GM12872 (cell line): Measurements from ENCODE around the gene OR2G2.

Source experiments
- CTCF ChIP-seq: IDR thresholded peaks from 3 replicates; pipeline ENCODE4 v1.5.1; 2011; ENCODE audit warnings: low read depth, mild to moderate bottlenecking, low read length, moderate library complexity; ENCODE audit not compliant: insufficient read depth

Gene OR2G2

GRCh38 chr1:247551721-247552120 lies 36.4 kb upstream of the OR2G2 start:
- TF ChIP-seq CTCF, result no peak

GRCh38 chr1:247552231-247552630 lies 35.9 kb upstream of the OR2G2 start:
- no peak for TF ChIP-seq CTCF

- TF ChIP-seq CTCF, result no peak
These were observed 30.1 kb upstream of the OR2G2 start for GRCh38 chr1:247557926-247558674.

GRCh38 chr1:247561711-247562110 lies 26.4 kb upstream of the OR2G2 start:
- TF ChIP-seq CTCF, result no peak

- TF ChIP-seq CTCF, result no peak
These were observed 26.0 kb upstream of the OR2G2 start for GRCh38 chr1:247562198-247562597.

- no peak for TF ChIP-seq CTCF
These were observed 13.9 kb upstream of the OR2G2 start for GRCh38 chr1:247574236-247574635.

- TF ChIP-seq CTCF, result no peak
These were observed 13.5 kb upstream of the OR2G2 start for GRCh38 chr1:247574664-247575063.

- peak; percentile 34; the same call in 2 of the 3 replicates for TF ChIP-seq CTCF
These were observed 11.6 kb upstream of the OR2G2 start for GRCh38 chr1:247576514-247576913.
